ENCODE data around the gene GPR68.

The GPR68 gene, protein sequence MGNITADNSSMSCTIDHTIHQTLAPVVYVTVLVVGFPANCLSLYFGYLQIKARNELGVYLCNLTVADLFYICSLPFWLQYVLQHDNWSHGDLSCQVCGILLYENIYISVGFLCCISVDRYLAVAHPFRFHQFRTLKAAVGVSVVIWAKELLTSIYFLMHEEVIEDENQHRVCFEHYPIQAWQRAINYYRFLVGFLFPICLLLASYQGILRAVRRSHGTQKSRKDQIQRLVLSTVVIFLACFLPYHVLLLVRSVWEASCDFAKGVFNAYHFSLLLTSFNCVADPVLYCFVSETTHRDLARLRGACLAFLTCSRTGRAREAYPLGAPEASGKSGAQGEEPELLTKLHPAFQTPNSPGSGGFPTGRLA

GRCh38 chr14:91244501-91244901, at the start of gene GPR68:
Gene GPR68 (minus strand): TSS chr14:91244704. CDS start chr14:91235050, 9,654 bp downstream.
- DNase-seq: peak; percentile 71

DNA sequence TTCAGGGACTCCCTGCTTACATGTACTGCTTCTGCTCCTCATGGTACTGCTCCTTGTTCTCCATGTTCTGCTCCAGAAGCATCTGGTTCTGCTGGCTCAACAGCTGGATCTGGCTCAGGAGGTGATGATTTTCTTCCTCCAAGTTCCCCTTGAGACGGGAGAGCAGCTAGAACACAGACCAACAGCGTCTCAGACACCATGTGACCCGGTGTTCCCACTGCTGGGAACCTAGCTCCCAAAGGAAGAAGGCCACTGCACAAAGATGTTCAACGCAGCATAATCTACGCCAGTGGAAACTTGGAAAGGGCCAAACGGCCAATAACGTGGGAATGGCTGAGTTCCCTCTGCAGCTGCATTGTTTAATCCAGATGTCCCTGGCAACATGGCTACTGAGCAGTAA, 49.6 kb upstream of the GPR68 start:
- DNase-seq: no peak

- no peak for DNase-seq
Measured at GRCh38 chr14:91293281-91293680, 48.8 kb upstream of the GPR68 start.

DNA sequence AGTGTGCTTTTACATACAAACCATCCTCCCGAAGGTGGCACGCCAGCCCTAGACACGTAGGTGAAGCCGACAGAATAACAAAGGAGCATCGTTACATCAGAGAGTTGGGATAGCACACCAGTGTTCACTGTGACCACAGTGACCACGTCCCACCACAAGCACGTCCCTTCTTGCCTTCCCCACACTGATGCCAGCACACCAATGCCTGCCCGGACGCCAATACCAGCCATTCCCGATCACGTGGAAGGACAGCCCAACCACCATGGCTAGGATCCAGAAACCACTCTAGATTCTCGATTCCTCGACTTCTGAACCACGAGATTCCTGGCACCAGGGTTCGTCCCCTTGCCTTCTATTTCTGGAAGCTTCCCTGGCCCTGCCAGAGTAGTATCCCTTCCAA, 48.0 kb upstream of the GPR68 start:
- DNase-seq: no peak

GRCh38 chr14:91291786-91292405, 47.4 kb upstream of the GPR68 start:
- DNase-seq: no peak

- DNase-seq: no peak
Measured at GRCh38 chr14:91290986-91291385, 46.5 kb upstream of the GPR68 start.

- DNase-seq: no peak
Measured at GRCh38 chr14:91289464-91289863, 45.0 kb upstream of the GPR68 start.

GRCh38 chr14:91288876-91289275, 44.4 kb upstream of the GPR68 start:
- no peak for DNase-seq

GRCh38 chr14:91286530-91286937, 42.0 kb upstream of the GPR68 start:
- DNase-seq: peak; percentile 57

GRCh38 chr14:91284791-91285548, 40.5 kb upstream of the GPR68 start:
- DNase-seq: no peak

DNA sequence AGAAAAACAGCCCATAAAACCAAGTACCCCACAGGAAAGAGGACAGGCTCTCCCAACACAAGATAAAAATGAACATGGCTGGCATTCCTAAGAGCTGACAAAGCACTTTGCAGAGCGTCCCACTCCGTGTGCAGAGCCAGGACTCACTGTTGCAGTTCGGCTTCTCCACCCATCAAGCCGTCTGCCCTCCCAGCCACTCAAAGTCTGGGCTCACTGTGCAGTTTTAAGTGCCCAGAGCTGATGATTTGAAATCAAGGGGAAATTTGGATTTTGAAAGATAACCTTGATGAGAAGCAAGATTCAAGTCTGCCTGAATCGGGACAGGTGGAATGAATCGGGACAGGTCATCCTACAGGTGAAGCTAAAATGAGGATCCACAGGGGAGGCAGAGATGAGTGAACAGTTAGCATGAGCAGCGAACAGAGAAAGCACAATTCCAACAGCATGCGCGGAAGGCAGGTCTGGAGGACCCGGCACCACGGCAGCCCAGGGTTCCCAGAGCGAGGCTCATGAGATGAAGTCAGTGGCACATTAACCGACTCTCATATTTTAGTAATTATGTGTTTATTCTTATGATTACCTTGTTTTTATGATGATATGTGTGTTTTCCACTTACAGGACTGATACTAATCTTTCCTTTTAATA, 39.8 kb upstream of the GPR68 start:
- no peak for DNase-seq

DNA sequence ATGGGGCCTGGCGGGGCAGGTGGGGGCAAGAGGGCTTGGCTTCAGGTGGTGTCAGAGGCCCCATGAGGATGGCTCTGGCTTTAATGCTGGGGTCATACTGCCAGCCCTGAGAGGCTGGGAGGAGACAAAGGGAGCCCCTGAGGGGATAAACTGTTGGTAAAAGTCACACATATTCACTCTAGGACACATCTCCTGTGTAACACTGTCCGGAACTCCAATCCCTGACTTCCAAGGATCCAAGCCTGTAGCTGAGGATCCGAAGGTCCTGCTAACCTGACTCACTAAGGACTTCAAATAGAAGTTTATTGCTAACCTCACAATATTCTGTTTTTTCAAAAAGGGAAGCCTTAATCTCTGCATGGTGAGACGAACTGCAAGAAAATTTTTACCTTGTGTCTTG, 39.2 kb upstream of the GPR68 start:
- DNase-seq: no peak

GRCh38 chr14:91282954-91283645, 38.6 kb upstream of the GPR68 start:
- no peak for DNase-seq

GRCh38 chr14:91281346-91281745, 36.8 kb upstream of the GPR68 start:
- DNase-seq: no peak

- DNase-seq: no peak
Measured at GRCh38 chr14:91280129-91280528, 35.6 kb upstream of the GPR68 start.

GRCh38 chr14:91279354-91279753, 34.9 kb upstream of the GPR68 start:
- no peak for DNase-seq

- DNase-seq: no peak
Measured at GRCh38 chr14:91278383-91278715, 33.8 kb upstream of the GPR68 start.

GRCh38 chr14:91277546-91278382, 33.3 kb upstream of the GPR68 start:
- no peak for DNase-seq

DNA sequence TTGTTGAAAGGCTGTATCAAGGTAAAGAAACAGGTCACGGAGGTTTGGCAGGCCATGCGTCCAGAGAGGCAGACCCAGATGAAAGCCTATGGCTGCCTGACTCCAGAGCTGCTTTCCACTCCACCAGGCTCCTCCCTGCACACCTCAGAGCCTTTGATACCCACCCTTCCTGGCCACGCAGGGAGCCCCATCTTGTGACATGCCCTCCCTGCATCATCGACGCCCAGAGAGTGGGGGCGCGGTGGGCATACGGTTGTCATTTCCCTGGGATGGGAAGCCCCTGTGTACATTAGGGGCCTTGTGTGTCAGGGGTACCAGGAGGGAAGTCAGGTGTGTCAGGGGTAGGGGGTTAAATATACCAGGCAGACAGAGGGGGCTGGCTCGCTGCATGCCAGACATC, 30.3 kb upstream of the GPR68 start:
- DNase-seq: no peak

DNA sequence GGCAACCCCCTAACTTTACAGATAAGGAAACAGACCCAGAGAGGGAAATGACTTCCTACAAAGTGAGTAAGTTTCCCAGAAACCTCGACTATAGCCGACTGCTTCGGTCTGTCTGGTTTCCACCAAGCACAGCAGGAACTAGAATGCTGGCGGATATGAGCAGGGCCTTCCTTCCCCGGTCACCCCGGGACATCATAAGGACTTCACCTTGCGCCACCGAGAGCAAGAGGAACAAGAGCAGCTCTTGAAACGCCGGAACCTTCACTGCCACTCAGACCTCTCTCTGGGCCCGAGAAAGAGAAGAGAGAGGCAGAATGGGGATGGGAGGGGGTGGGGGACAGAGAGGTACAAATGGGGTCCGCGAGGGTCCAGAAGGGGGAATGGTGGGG, 29.4 kb upstream of the GPR68 start:
- DNase-seq: no peak

DNA sequence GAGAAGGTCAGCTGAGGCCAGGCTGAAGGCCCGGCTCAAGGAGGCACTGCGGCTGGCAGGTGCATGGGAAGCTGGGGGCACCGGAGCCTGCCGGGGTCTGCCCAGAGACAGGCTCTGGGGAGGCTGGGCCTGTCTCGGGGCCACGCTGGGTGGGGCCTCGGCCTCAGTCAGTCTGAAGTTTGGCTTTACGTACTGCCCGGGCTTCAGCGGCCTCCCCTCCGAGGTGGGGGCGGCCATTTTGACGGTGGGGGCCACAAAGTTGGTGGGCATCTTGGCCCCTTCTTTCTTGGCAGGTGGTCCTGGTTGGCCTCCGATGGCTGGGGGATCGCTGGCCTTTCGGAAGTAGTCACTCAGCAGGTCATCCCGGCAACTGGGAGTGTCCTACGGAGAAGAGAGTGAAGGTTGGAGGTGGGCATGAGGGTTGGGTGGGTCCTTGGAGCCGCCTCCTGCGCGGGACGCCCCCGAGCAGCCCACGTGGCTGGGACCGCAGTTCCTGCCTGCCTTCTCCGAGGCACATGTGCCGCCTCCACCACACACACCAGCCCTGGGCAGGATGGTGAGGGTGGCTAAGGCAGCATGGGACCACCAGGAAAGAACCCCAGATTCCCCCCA, 28.9 kb upstream of the GPR68 start:
- DNase-seq: no peak
